ENCODE results near the gene GPR17.

- TF ChIP-seq NR2C2 (CRISPR knock-in tag; IDR thresholded peaks at IDR 0.05) (no peak), NR2C2 (tag; IDR thresholded peaks at IDR 0.05) (no peak), TAF1 (IDR thresholded peaks at IDR 0.05; ENCODE audit: control insufficient read depth, extremely low read depth, insufficient read depth, low read length, severe bottlenecking) (no peak), MAFK (IDR thresholded peaks at IDR 0.05; ENCODE audit: low read length) (no peak), CAMTA2 (CRISPR knock-in tag; conservative IDR thresholded peaks at IDR 0.05) (no peak), SPI1 (IDR thresholded peaks at IDR 0.05; ENCODE audit: borderline replicate concordance, low read depth, low read length) (no peak), KDM1A (IDR thresholded peaks at IDR 0.05) (no peak), KDM4B (IDR thresholded peaks at IDR 0.05; ENCODE audit: borderline replicate concordance in 2 of 2, low read depth in 1 of 2) (no peak), FOXM1 (IDR thresholded peaks at IDR 0.05; ENCODE audit: low read depth) (no peak), FOXM1 (CRISPR knock-in tag; IDR thresholded peaks at IDR 0.05; ENCODE audit: low read depth) (no peak), E4F1 (CRISPR knock-in tag; IDR thresholded peaks at IDR 0.05; ENCODE audit: borderline replicate concordance) (no peak), CTCF (IDR thresholded peaks at IDR 0.05 in 2 of 3, conservative IDR thresholded peaks at IDR 0.05 in 1 of 3; ENCODE audit: insufficient read depth in 2 of 3, low read depth in 1 of 3, low read length in 3 of 3) (no peak), EZH2 (IDR thresholded peaks at IDR 0.05; ENCODE audit: borderline replicate concordance, low read depth, low read length) (no peak), ZNF175 (CRISPR knock-in tag; IDR thresholded peaks at IDR 0.05; ENCODE audit: low read depth) (no peak), NR2F6 (CRISPR knock-in tag; IDR thresholded peaks at IDR 0.05) (no peak), SRSF9 (IDR thresholded peaks at IDR 0.05; ENCODE audit: borderline replicate concordance, low read depth, low read length) (no peak)
These were observed 25.9 kb upstream of the GPR17 start for GRCh38 chr2:127619877-127620705.

Data from K562 (cell line).